Transverse colon (tissue), 3 donors: ENCODE measurements around the gene DDAH1.

Source experiments
- CTCF ChIP-seq, 5 experiments: fragments of 200-600 bp in 3 of 5; fragments of 450-650 bp in 2 of 5; sonication (generic) in 3 of 5; IDR thresholded peaks; 1 replicate in 2 of 5; 2 replicates in 3 of 5; pipeline ENCODE4 v1.5.1; 2016 to 2017; ENCODE audit warnings: antibody characterized with exemption in 5 of 5, inconsistent platforms in 3 of 5, mild to moderate bottlenecking in 2 of 5, moderate library complexity in 1 of 5
- POLR2A ChIP-seq: fragments of 450-650 bp; IDR thresholded peaks from one replicate; pipeline ENCODE4 v1.6.1; 2016; ENCODE audit warnings: antibody characterized with exemption, mild to moderate bottlenecking, moderate library complexity

GRCh38 chr1:85376356-85376755 lies 88.6 kb downstream of the DDAH1 start:
- TF ChIP-seq POLR2A (no peak), CTCF (IDR thresholded peaks at IDR 0.05) (no peak)
